ENCODE measurements around the gene HMCN1.
A peak's percentile ranks its signal among the peaks of the same experiment; 100 is the strongest.

HMCN1 gene

GRCh38 chr1:185808631-185809030, 74.4 kb downstream of the HMCN1 start:
- no peak for DNase-seq

GRCh38 chr1:185811073-185811709, 77.0 kb downstream of the HMCN1 start:
- DNase-seq: no peak

GRCh38 chr1:185812934-185813333, 78.7 kb downstream of the HMCN1 start:
- DNase-seq: no peak

GRCh38 chr1:185813401-185813979, 79.3 kb downstream of the HMCN1 start:
- DNase-seq: peak; percentile 52

- DNase-seq: no peak
Observed at GRCh38 chr1:185816460-185816859, 82.3 kb downstream of the HMCN1 start.

- no peak for DNase-seq
Observed at GRCh38 chr1:185819798-185820197, 85.6 kb downstream of the HMCN1 start.

GRCh38 chr1:185821612-185822385, 87.6 kb downstream of the HMCN1 start:
- DNase-seq: no peak

GRCh38 chr1:185823467-185823866, 89.3 kb downstream of the HMCN1 start:
- DNase-seq: no peak

- no peak for DNase-seq
Observed at GRCh38 chr1:185824106-185824505, 89.9 kb downstream of the HMCN1 start.

- no peak for DNase-seq
Observed at GRCh38 chr1:185825556-185825955, 91.4 kb downstream of the HMCN1 start.

- no peak for DNase-seq
Observed at GRCh38 chr1:185834371-185834905, 100.2 kb downstream of the HMCN1 start.

GRCh38 chr1:185835191-185835590, 101.0 kb downstream of the HMCN1 start:
- DNase-seq: no peak

GRCh38 chr1:185837711-185838110, 103.5 kb downstream of the HMCN1 start:
- DNase-seq: no peak

- DNase-seq: no peak
Observed at GRCh38 chr1:185838111-185838510, 103.9 kb downstream of the HMCN1 start.

- no peak for DNase-seq
Observed at GRCh38 chr1:185840880-185841279, 106.7 kb downstream of the HMCN1 start.

GRCh38 chr1:185843297-185843869, 109.2 kb downstream of the HMCN1 start:
- DNase-seq: no peak

GRCh38 chr1:185843986-185844385, 109.8 kb downstream of the HMCN1 start:
- DNase-seq: no peak

- DNase-seq: no peak
Observed at GRCh38 chr1:185846672-185847444, 112.7 kb downstream of the HMCN1 start.

- DNase-seq: no peak
Observed at GRCh38 chr1:185849014-185849413, 114.8 kb downstream of the HMCN1 start.

GRCh38 chr1:185850366-185850765, 116.2 kb downstream of the HMCN1 start:
- no peak for DNase-seq

- no peak for DNase-seq
Observed at GRCh38 chr1:185853739-185854138, 119.5 kb downstream of the HMCN1 start.

GRCh38 chr1:185856482-185856881, 122.3 kb downstream of the HMCN1 start:
- DNase-seq: no peak

- DNase-seq: no peak
Observed at GRCh38 chr1:185857442-185857841, 123.3 kb downstream of the HMCN1 start.

All from NCI-H2081 treated with DMSO at 0.1 percent for 48 hours (cell line).